GM12865 (cell line): ENCODE measurements around the gene SCRG1.

Experiments
- DNase-seq: peaks from one replicate; pipeline ENCODE4 v3.0.0; 2010; ENCODE audit warnings: low read depth
- H3K4me3 ChIP-seq: 2 replicates; pipeline ENCODE4 v1.5.1; 2011; ENCODE audit warnings: mild to moderate bottlenecking, low read depth, low read length, control low read depth
- TF ChIP-seq, protein P1 (sequence below): IDR thresholded peaks from 2 replicates; pipeline ENCODE4 v1.5.1; 2011; ENCODE audit warnings: low read length, control low read depth, low read depth, inconsistent platforms; ENCODE audit not compliant: insufficient read depth; ENCODE audit errors: missing control alignments

Gene SCRG1

DNA sequence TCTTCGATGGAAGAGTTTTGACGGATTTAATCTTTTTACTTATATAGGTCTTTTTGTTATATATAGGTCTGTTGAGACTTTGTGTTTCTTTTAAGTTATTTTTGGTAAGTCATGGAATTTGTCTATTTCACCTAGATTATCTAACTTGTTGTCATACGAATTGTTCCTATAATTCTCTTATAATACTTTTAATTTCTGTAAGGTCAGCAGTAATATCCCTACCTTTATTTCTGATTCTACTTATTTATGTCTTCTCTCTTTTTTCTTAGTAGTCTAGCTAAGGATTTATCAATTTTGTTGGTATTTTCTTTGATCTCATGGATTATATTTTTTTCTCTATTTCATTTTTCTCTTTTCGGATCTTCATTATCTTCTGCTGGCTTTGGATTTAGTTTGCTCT lies 16.6 kb downstream of the SCRG1 start:
- no peak overlapping the region for H3K4me3 ChIP-seq
- DNase-seq: no peak
- TF ChIP-seq, protein P1, sequence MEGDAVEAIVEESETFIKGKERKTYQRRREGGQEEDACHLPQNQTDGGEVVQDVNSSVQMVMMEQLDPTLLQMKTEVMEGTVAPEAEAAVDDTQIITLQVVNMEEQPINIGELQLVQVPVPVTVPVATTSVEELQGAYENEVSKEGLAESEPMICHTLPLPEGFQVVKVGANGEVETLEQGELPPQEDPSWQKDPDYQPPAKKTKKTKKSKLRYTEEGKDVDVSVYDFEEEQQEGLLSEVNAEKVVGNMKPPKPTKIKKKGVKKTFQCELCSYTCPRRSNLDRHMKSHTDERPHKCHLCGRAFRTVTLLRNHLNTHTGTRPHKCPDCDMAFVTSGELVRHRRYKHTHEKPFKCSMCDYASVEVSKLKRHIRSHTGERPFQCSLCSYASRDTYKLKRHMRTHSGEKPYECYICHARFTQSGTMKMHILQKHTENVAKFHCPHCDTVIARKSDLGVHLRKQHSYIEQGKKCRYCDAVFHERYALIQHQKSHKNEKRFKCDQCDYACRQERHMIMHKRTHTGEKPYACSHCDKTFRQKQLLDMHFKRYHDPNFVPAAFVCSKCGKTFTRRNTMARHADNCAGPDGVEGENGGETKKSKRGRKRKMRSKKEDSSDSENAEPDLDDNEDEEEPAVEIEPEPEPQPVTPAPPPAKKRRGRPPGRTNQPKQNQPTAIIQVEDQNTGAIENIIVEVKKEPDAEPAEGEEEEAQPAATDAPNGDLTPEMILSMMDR: no peak

DNA sequence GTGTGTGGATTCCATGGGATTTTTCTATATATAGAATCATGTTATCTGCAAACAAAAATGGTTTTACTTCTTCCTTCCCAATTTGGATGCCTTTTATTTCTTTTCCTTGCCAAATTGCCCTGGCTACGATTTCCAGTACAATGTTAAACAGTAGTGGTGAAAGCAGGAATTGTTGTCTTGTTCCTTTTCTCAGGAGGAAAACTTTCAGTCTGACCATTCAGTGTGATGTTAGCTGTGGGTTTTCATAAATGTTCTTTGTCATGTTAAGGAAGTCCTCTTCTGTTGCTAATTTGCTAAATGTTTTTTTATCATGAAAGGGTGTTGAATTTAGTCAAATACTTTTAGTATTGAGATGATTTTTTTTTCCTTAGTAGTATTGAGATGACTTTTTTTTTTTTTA lies 17.3 kb downstream of the SCRG1 start:
- no peak overlapping the region for H3K4me3 ChIP-seq
- TF ChIP-seq, protein P1: no peak
- DNase-seq: no peak

- no peak overlapping the region for H3K4me3 ChIP-seq
- DNase-seq: no peak
- TF ChIP-seq, protein P1: no peak
These were observed 17.9 kb downstream of the SCRG1 start for GRCh38 chr4:173380987-173381386.

- no peak overlapping the region for H3K4me3 ChIP-seq
- no peak for DNase-seq
- TF ChIP-seq, protein P1: no peak
These were observed 19.0 kb downstream of the SCRG1 start for GRCh38 chr4:173379929-173380328.

GRCh38 chr4:173374588-173374987 lies 24.3 kb downstream of the SCRG1 start:
- DNase-seq: no peak
- TF ChIP-seq, protein P1: no peak
- H3K4me3 ChIP-seq: no peak overlapping the region

DNA sequence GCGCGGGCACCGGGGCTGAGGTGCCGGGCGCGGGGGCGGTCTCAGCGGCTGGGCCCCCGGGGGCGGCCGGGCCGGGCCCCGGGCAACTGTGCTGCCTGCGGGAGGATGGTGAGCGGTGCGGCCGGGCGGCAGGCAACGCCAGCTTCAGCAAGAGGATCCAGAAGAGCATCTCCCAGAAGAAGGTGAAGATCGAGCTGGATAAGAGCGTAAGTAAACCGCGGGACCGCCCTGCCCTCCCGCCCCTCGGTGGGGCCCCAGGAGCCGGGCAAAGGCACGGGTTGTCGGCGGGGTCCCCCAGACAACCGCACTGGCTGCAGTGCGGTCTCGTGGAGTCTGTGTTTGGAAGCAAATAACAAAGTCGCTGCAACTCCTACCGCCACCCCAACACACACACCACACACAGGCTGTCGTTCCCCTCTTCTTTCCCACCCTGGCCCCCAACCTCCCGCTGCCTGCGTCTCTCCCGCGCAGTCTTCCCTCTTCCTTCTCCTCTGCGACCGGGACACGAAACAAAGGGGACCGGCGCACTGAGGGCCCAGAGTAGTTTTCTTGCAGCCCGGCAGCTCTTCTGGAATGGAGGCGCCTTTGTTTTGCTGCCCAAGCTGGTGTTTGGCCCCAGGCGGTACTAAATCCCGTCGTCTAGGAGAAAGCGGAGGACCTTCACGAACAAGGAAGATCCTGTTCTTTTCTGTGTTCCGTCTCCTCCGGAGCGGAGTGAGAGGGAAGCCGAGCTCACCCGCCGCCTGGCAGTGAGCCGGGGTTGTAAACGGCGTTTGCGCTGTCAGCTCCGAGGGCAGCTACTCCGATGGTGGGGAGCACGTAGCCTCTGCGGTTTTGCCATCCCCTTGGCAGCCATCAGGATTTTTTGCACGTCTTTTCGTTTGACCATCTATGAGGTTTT lies 27.4 kb downstream of the SCRG1 start:
- peak overlapping the region; percentile 90 for H3K4me3 ChIP-seq
- DNase-seq: peak; percentile 65
- TF ChIP-seq, protein P1: no peak
